Heart left ventricle (tissue), 13 donors: ENCODE measurements around the gene KRTAP22-1.

Source experiments
- CTCF ChIP-seq, 12 donors: fragments of 200-600 bp; sonication (generic) in 4 of 12; IDR thresholded peaks; one replicate each; pipeline versions ENCODE4 v1.5.0 to v1.8.0; 2018 to 2022; ENCODE audit warnings: antibody characterized with exemption in 12 of 12, mild to moderate bottlenecking in 5 of 12
- POLR2A ChIP-seq, 2 donors: fragments of 450-650 bp; IDR thresholded peaks; one replicate each; pipeline ENCODE4 v1.6.1; 2017; ENCODE audit warnings: antibody characterized with exemption in 2 of 2, mild to moderate bottlenecking in 2 of 2, moderate library complexity in 2 of 2
- donor health status: ischemic (EF 13 %, LVEDD 7.1; RV severe dilation, severe dysfunction).
- donor health status: DM: no; HTN: yes; CAD: no.
- donor health status: DM: no; HTN: no; CAD: no.
- donor health status: ischemic (EF 25% LVEDD 6.9; RV normal size, moderate dysfunction).
- donor health status: ischemic (EF 25% LVEDD 5.7; RV mildly dilated, moderate dysfunction).
- donor health status: ischemic (EF 35%, LVEDD 5.7; RV mildly dilated, moderate dysfunction).
- donor health status: nonischemic (EF 11% LVEDD 7.7; RV severe dilation, severe dysfunction).
- donor health status: DM: yes; HTN: yes; CAD: no.
- donor health status: PGD.
- donor health status: ischemic (EF 29% LVEDD 5.4; RV normal size, mild dysfunction).
- donor health status: nonischemic (EF 23%, LVEDD 6.1; RV moderate dilation, normal function).

DNA sequence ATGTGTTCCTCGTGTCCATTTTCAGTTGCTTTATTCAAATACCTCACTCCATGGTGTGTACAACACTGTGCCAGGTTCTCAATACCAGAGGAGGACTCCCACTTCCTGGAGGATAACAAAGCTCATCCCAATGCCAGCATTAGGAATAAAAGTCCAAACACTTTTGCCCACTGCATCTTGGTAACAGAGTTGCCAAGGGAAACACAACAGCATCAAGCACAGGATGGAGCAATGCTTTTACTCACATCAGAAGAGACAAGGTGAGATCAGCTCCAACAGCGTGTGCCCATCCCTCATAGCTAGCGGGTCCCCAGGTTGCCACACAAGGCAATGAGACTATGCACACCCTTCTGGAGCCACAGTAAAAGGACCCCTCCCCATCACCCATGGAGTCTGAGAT lies 22.5 kb downstream of the KRTAP22-1 start:
- TF ChIP-seq CTCF (IDR thresholded peaks at IDR 0.05) (no peak), POLR2A (IDR thresholded peaks at IDR 0.05) (no peak)
